HEK293T (cell line): Measurements from ENCODE around the gene CDH13.

Source experiments
- CTCF ChIA-PET: fragments of 350-600 bp; formaldehyde crosslinking; extraction: SDS; loops from one replicate; lab custom pipeline; 2021; ENCODE audit warnings: antibody characterized with exemption, inconsistent platforms; lab: Yijun Ruan, JAX
- POLR2A ChIA-PET: fragments of 350-600 bp; formaldehyde crosslinking; extraction: SDS; loops from one replicate; lab custom pipeline; 2020; ENCODE audit warnings: antibody characterized with exemption, inconsistent platforms; lab: Yijun Ruan, JAX
- DNase-seq: peaks from one replicate; pipeline ENCODE4 v3.0.0; 2012; ENCODE audit warnings: mixed read lengths; ENCODE audit errors: extremely low spot score
- ARNT ChIP-seq: fragments of 450-650 bp; IDR thresholded peaks from 2 replicates; pipeline ENCODE4 v1.6.1; 2017; ENCODE audit warnings: mild to moderate bottlenecking
- BHLHE40 ChIP-seq: fragments of 450-650 bp; IDR thresholded peaks from 2 replicates; pipeline ENCODE4 v1.6.1; 2016; ENCODE audit warnings: mild to moderate bottlenecking, moderate library complexity, borderline replicate concordance
- CTBP1 ChIP-seq: fragments of 450-650 bp; IDR thresholded peaks from 2 replicates; pipeline ENCODE4 v1.6.1; 2016; ENCODE audit warnings: borderline replicate concordance
- ELF4 ChIP-seq: fragments of 450-650 bp; IDR thresholded peaks from 2 replicates; pipeline ENCODE4 v1.6.1; 2017; ENCODE audit warnings: antibody characterized with exemption
- FOXA1 ChIP-seq: fragments of 450-650 bp; IDR thresholded peaks from 2 replicates; pipeline ENCODE4 v1.6.1; 2016; ENCODE audit warnings: mild to moderate bottlenecking
- FOXK2 ChIP-seq: fragments of 450-650 bp; IDR thresholded peaks from 2 replicates; pipeline ENCODE4 v1.6.1; 2016; ENCODE audit warnings: mild to moderate bottlenecking
- FOXM1 ChIP-seq: fragments of 450-650 bp; IDR thresholded peaks from 2 replicates; pipeline ENCODE4 v1.6.1; 2017; ENCODE audit warnings: mild to moderate bottlenecking, borderline replicate concordance
- HDGF ChIP-seq: fragments of 450-650 bp; IDR thresholded peaks from 2 replicates; pipeline ENCODE4 v1.6.1; 2017; ENCODE audit warnings: antibody characterized with exemption, borderline replicate concordance
- L3MBTL2 ChIP-seq: fragments of 450-650 bp; conservative IDR thresholded peaks from 2 replicates; pipeline ENCODE4 v1.6.1; 2016; ENCODE audit warnings: mild to moderate bottlenecking
- LEF1 ChIP-seq: fragments of 450-650 bp; IDR thresholded peaks from 2 replicates; pipeline ENCODE4 v1.6.1; 2017; ENCODE audit warnings: mild to moderate bottlenecking, borderline replicate concordance
- NFRKB ChIP-seq: fragments of 450-650 bp; IDR thresholded peaks from 2 replicates; pipeline ENCODE4 v1.6.1; 2016; ENCODE audit warnings: mild to moderate bottlenecking, moderate library complexity
- PKNOX1 ChIP-seq: fragments of 450-650 bp; IDR thresholded peaks from 2 replicates; pipeline ENCODE4 v1.6.1; 2016
- SP1 ChIP-seq: fragments of 450-650 bp; IDR thresholded peaks from 2 replicates; pipeline ENCODE4 v1.6.1; 2017
- SUZ12 ChIP-seq: fragments of 450-650 bp; IDR thresholded peaks from 2 replicates; pipeline ENCODE4 v1.6.1; 2016; ENCODE audit warnings: mild to moderate bottlenecking
- TARDBP ChIP-seq: fragments of 450-650 bp; IDR thresholded peaks from 2 replicates; pipeline ENCODE4 v1.6.1; 2016
- ZNF384 ChIP-seq: fragments of 450-650 bp; IDR thresholded peaks from 2 replicates; pipeline ENCODE4 v1.6.1; 2016

Gene CDH13

DNA sequence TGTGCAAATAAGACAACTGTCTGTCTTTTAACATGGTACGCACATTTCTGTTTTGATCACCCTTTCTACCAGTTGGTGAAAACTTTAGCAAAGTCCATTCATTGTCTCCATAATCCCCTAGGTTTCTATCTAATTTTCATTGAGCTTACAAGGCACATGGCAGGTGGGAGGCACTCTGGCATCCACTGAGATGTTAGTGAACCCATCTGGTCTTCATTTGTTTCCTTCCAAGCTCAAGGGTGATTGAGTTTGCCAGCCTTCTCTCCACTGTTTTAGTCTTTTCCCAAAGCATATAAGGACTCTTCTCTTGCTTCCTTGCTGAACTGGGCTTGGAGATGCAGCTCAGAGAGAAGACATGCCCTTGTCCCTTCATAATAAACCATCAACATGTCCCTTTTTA is 179.1 kb downstream of the CDH13 start:
- no peak for TF ChIP-seq ARNT
- TF ChIP-seq FOXK2: no peak
- no peak for TF ChIP-seq SUZ12
- POLR2A ChIA-PET: no interaction called here
- no peak for DNase-seq
- CTCF ChIA-PET: no interaction called here

DNA sequence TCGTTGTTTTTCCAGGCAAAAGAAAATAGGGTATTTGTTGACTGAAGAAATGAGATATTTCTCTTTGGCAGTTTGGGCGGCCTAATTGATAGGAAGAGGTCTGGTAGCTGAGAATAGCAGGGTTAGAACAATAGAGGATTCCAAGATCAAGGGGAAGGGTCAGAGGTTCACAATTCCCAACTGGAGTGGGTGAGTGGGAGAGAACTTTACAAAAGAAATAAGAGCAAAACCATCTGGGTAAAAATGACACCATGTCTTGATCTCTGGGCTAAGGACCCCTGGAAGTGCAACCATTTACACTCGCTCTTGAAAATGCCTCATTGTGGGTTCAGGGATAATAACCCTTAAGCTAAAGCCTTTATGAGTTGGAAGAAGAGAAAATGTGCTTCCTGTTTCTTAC is 180.5 kb downstream of the CDH13 start:
- ChIA-PET CTCF (no interaction called here), POLR2A (no interaction called here)
- TF ChIP-seq SP1 (no peak), FOXM1 (no peak), L3MBTL2 (no peak), TARDBP (no peak)
- no peak for DNase-seq

DNA sequence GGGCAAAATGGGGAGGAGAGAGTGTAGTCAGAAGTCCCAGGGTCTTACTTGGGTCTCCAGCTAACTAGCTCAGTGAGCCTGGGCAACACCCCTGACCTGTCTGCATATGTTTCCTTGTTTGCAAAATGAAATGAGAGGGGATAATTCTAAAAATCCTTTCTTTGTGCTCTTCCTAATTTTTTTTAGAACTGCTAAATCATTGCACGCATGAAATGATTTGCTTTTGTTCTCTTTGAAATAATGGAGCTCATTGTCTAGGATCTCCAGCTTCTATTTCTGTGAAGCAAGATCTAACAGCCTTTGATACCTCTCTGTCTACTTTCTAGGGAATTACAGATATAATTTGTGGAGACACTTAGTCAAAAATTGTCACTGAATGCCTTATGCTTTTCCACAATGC is 181.3 kb downstream of the CDH13 start:
- ChIA-PET CTCF (no interaction called here), POLR2A (no interaction called here)
- DNase-seq: no peak
- TF ChIP-seq HDGF (no peak), CTBP1 (no peak), NFRKB (no peak), ZNF384 (no peak), LEF1 (no peak), FOXM1 (no peak), L3MBTL2 (no peak), SP1 (no peak)

DNA sequence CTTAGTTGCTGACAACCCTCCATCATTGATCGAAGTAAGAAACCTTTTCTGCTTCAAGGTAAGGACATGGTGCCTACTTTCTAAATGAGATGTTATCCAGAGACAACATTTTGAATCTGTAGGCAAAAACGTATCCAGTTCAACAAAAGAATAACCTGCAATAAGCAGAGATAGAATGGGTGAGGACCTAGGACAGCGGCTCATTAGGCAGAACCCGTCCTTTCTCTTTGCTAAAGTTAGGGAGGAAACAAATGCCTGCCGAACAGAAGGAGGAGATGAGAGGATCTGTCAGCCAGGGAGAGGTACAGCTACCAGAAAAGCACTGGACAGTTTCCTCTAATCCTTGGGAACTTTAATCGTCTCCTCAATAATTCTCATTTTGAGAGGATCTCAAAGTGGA is 183.3 kb downstream of the CDH13 start:
- no peak for TF ChIP-seq CTBP1
- TF ChIP-seq ARNT: no peak
- no peak for TF ChIP-seq ZNF384
- TF ChIP-seq NFRKB: no peak
- no peak for TF ChIP-seq FOXM1
- POLR2A ChIA-PET: no interaction called here
- CTCF ChIA-PET: no interaction called here
- DNase-seq: no peak

- CTCF ChIA-PET: no interaction called here
- POLR2A ChIA-PET: no interaction called here
- TF ChIP-seq SUZ12 (no peak), ZNF384 (no peak), FOXK2 (no peak), NFRKB (no peak)
- no peak for DNase-seq
These were observed 187.3 kb downstream of the CDH13 start for GRCh38 chr16:82814059-82814458.

DNA sequence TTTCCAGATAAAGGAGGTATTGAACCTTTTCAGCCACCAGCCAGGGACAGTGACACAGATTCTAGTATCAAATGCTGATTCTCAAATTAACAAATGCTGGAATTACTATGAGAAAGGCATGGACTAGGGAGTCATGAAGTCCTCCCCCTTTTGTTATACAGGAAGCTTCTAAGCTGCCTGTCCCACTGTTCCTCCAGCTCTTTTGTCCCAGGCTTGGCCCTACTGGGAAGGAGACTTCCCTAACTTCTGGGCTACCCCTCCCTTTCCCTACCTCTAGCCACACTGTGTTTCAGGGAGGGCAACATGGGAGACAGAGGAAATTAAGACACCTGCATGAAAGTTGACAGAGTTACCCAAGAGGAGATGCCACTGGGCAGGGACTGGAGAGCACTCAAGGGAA is 192.5 kb downstream of the CDH13 start:
- ChIA-PET CTCF (no interaction called here), POLR2A (no interaction called here)
- no peak for TF ChIP-seq NFRKB
- no peak for TF ChIP-seq HDGF
- no peak for TF ChIP-seq SUZ12
- TF ChIP-seq LEF1: no peak
- TF ChIP-seq CTBP1: no peak
- TF ChIP-seq FOXA1: no peak
- no peak for TF ChIP-seq BHLHE40
- no peak for TF ChIP-seq ELF4
- TF ChIP-seq SP1: no peak
- TF ChIP-seq ARNT: no peak
- no peak for TF ChIP-seq ZNF384
- no peak for TF ChIP-seq FOXM1
- TF ChIP-seq TARDBP: no peak
- no peak for TF ChIP-seq L3MBTL2
- DNase-seq: no peak

- no peak for DNase-seq
- POLR2A ChIA-PET: no interaction called here
- CTCF ChIA-PET: no interaction called here
- TF ChIP-seq FOXA1: no peak
- TF ChIP-seq NFRKB: no peak
- no peak for TF ChIP-seq FOXM1
- no peak for TF ChIP-seq SUZ12
- no peak for TF ChIP-seq ZNF384
- TF ChIP-seq LEF1: no peak
- no peak for TF ChIP-seq SP1
- TF ChIP-seq HDGF: no peak
- TF ChIP-seq FOXK2: no peak
These were observed 194.1 kb downstream of the CDH13 start for GRCh38 chr16:82820855-82821254.

- TF ChIP-seq PKNOX1 (no peak), CTBP1 (no peak), ZNF384 (no peak), FOXK2 (no peak), ARNT (no peak), FOXM1 (no peak), BHLHE40 (no peak), SP1 (no peak), SUZ12 (no peak), ELF4 (no peak), TARDBP (no peak), L3MBTL2 (no peak), LEF1 (no peak), FOXA1 (no peak), NFRKB (no peak), HDGF (no peak)
- no peak for DNase-seq
- ChIA-PET CTCF (no interaction called here), POLR2A (no interaction called here)
These were observed 197.6 kb downstream of the CDH13 start for GRCh38 chr16:82824408-82824807.
